Activated CD8-positive, alpha-beta memory T cell treated with anti-CD3 and anti-CD28 coated beads, Interleukin-2, amount 50 U/mL, for 48 hours (primary cell): Measurements from ENCODE around the gene PAN2.
"Not testable (repeated sequence)": the region's sequence is repeated elsewhere in the genome, so short reads cannot be mapped to it uniquely, and the experiment has no call there.

ENCODE experiments used
- DNase-seq: peaks from one replicate; pipeline ENCODE4 v3.0.0-alpha.2; 2020

PAN2 gene, protein sequence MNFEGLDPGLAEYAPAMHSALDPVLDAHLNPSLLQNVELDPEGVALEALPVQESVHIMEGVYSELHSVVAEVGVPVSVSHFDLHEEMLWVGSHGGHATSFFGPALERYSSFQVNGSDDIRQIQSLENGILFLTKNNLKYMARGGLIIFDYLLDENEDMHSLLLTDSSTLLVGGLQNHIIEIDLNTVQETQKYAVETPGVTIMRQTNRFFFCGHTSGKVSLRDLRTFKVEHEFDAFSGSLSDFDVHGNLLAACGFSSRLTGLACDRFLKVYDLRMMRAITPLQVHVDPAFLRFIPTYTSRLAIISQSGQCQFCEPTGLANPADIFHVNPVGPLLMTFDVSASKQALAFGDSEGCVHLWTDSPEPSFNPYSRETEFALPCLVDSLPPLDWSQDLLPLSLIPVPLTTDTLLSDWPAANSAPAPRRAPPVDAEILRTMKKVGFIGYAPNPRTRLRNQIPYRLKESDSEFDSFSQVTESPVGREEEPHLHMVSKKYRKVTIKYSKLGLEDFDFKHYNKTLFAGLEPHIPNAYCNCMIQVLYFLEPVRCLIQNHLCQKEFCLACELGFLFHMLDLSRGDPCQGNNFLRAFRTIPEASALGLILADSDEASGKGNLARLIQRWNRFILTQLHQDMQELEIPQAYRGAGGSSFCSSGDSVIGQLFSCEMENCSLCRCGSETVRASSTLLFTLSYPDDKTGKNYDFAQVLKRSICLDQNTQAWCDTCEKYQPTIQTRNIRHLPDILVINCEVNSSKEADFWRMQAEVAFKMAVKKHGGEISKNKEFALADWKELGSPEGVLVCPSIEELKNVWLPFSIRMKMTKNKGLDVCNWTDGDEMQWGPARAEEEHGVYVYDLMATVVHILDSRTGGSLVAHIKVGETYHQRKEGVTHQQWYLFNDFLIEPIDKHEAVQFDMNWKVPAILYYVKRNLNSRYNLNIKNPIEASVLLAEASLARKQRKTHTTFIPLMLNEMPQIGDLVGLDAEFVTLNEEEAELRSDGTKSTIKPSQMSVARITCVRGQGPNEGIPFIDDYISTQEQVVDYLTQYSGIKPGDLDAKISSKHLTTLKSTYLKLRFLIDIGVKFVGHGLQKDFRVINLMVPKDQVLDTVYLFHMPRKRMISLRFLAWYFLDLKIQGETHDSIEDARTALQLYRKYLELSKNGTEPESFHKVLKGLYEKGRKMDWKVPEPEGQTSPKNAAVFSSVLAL

GRCh38 chr12:56333679-56334489 is at the start of gene PAN2:
TSS of gene PAN2 (minus strand) at chr12:56334000. CDS start at chr12:56333094, 906 bp downstream.
- DNase-seq: peak; percentile 93

- DNase-seq: no peak
These were observed 48.8 kb upstream of the PAN2 start for GRCh38 chr12:56382611-56383010.

- DNase-seq: no peak
These were observed 44.2 kb upstream of the PAN2 start for GRCh38 chr12:56377989-56378316.

DNA sequence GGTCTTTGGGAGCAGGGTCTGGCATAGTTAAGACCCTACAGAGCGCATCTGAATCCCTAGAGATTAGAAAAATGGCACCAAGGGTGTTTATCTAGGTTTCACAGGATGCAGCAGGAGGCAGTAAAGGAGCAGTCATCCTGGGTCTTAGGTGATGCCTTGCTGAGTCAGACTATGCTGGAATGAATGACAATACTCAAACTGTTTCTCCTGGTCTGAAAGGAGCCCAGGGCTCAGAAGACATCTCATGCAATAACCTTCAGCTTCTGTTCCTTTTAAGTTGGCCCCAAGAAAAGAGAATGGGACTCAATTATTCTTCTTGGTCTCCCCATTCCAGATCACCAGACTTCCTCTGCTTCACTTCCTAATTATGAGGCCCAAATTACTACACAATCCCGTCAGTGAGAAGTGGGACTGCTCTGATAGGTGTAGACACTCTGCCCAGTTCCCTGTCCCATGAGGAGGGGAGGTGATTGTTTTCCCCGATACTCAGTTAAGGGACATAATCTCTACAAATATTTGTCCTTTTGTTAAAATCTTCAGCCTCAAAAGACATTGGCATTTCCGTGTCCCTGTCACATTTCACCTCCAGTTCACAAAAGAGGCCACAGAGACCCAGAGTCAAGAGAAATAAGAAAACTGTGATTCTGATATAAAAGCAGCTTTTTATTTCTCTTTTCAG is 43.6 kb upstream of the PAN2 start:
- DNase-seq: no peak

- DNase-seq: no peak
These were observed 42.0 kb upstream of the PAN2 start for GRCh38 chr12:56375598-56376434.

GRCh38 chr12:56374726-56375597 is 41.2 kb upstream of the PAN2 start:
- DNase-seq: no peak

GRCh38 chr12:56373515-56373914 is 39.7 kb upstream of the PAN2 start:
- no peak for DNase-seq

DNA sequence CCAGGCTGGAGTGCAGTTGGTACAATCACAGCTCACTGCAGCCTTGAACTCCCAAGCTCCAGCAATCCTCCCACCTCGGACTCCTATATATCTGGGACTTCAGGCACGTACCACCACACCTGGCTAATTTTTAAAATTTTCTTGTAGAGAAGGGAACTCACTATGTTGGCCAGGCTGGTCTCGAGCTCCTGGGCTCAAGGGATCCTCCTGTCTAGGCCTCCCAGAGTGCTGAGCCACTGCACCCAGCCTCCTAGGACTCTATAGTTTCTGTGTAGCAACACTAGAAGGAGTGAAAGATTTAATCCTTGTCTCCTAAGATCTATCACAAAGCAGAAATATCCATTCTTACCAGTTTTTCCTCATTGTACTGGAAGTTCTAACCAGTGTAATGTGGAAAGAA is 33.1 kb upstream of the PAN2 start:
- DNase-seq: no peak

DNA sequence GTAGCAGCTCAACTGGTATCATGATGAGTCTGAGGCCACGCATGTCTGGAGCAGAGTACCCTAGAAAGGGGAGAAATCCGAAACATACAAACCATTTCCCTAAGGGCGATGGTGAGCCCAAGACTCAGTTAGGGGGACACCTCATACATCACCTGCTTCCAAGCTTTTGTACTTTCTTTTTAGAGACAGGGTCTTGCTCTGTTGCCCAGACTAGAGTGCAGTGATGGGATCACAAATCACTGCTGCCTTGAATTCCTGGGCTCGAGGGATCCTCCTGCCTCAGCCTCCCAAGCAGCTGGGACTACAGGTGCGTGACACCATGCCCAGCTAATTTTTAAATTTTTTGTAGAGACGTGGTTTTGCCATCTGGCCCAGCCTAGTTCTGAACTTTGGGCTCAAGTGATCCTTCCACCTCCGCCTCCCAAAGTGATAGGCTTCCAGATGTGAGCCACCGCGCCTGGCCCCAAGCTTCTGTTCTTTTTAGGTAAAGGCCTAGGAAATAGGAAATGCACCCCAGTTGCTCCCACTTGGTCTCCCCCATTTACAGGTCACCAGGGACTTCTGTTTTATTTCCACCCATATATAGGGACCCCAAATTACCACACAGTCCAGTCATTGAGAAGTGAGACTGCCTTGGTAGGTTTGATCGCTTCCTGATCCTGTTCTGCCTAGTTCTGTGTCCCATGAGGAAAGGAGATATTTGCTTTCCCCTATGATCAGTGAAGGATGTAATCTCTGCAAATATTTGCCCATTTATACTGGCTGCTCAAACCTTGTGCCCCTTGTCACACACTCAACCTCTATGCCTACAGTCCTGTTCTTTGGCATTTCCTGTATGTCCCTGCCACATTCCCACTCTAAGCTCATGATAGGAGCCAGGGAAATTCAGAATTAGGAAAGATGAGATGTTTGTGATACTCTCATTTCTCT is 28.6 kb upstream of the PAN2 start, which contains the start of gene APOF:
Gene APOF, minus strand, starts transcription at position 728 of the 930 bp plus-strand sequence. Its CDS starts 112 bp downstream, at position 616.
- DNase-seq: no peak

- DNase-seq: no peak
These were observed 27.8 kb upstream of the PAN2 start for GRCh38 chr12:56361487-56362129.

- peak; percentile 97 for DNase-seq
These were observed 26.3 kb upstream of the PAN2 start, which contains the start of gene STAT2 for GRCh38 chr12:56359851-56360767. TSS of gene STAT2 (minus strand) at chr12:56360107. CDS start at chr12:56356571, 3,536 bp downstream.

DNA sequence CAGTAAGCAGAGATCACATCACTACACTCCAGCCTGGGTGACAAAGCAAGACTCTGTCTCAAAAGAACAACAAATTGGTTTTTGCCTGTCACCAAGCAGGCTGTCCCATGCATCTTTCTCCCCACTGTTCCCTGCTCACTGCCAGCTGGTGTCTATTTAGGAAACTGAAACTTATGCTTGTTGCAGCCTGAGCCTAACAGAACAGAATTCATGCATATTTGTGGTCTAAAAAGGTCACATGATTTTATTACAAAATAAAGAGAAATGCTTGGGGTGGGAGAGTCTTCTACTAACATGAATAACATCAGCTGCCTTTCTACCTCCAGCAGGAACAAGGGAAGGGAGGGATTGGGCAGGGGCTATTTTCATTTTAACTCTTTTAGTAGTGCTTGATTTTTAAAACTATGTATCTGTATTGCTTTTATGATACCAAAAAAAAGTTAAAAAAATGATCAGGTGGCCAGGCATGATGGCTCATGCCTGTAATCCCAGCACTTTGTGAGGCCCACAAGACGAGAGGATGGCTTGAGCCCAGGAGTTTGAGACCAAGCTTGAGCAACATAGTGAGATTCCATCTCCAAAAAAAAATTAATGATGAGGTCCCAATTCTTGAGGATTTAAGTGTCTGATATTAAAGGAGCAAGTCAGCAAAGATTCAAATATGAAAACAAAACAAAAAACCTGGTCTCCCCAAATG is 25.2 kb upstream of the PAN2 start:
- DNase-seq: no peak

GRCh38 chr12:56351325-56351724 is 17.5 kb upstream of the PAN2 start:
- no peak for DNase-seq

GRCh38 chr12:56350662-56351061 is 16.9 kb upstream of the PAN2 start:
- DNase-seq: peak; percentile 23

DNA sequence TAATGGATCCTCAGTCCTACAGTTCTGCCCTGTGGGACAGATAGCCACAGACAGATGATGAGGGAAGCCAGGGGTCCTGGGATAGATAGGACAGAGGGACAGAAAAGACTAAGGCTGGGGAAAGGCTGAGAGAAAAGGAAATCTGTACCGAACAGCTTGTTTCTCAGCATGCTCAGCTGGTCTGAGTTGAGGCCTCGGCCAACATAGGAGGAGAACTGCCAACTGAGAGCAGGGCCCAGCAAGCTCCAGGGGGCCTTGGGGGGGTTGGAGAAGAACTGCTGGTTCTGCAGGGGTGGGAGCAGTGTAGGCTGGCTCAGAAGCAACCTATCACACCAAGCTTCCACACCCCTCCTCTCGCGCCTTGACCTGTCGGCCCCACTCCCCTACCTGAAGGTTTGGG is 15.0 kb upstream of the PAN2 start:
- no peak for DNase-seq

- not testable (repeated sequence) for DNase-seq
These were observed 13.5 kb upstream of the PAN2 start for GRCh38 chr12:56347255-56347654.
